HUES48 (cell line): ENCODE data around the gene DPM3.
A peak's percentile ranks its signal among the peaks of the same experiment; 100 is the strongest.
"Not testable (repeated sequence)": the region's sequence is repeated elsewhere in the genome, so short reads cannot be mapped to it uniquely, and the experiment has no call there.

ENCODE experiments used
- H3K27ac ChIP-seq: one replicate; pipeline ENCODE4 v1.7.0; 2013; ENCODE audit warnings: low read depth, low read length, inconsistent platforms
- H3K27me3 ChIP-seq: 2 replicates; pipeline ENCODE4 v1.6.1; 2013; ENCODE audit warnings: mild to moderate bottlenecking, low read length; ENCODE audit not compliant: control insufficient read depth, insufficient read depth
- H3K36me3 ChIP-seq: 2 replicates; pipeline ENCODE4 v1.6.1; 2013; ENCODE audit warnings: low read length; ENCODE audit not compliant: control insufficient read depth, insufficient read depth
- H3K4me1 ChIP-seq: 2 replicates; pipeline ENCODE4 v1.6.1; 2013; ENCODE audit warnings: mild to moderate bottlenecking, low read length; ENCODE audit not compliant: control insufficient read depth, insufficient read depth
- H3K4me3 ChIP-seq: 2 replicates; pipeline ENCODE4 v1.5.1; 2013; ENCODE audit warnings: mild to moderate bottlenecking, low read depth, low read length
- H3K9ac ChIP-seq: 2 replicates; pipeline ENCODE4 v1.6.1; 2013; ENCODE audit warnings: mild to moderate bottlenecking, low read depth, low read length, moderate library complexity
- H3K9me3 ChIP-seq: 2 replicates; pipeline ENCODE4 v1.6.1; 2013; ENCODE audit warnings: low read length; ENCODE audit not compliant: control insufficient read depth, insufficient read depth

The DPM3 gene

GRCh38 chr1:155167166-155168104, 27.1 kb upstream of the DPM3 start:
- no peak overlapping the region for H3K27ac ChIP-seq
- no peaks in the 10 kb centered on the region for H3K9me3 ChIP-seq
- H3K9ac ChIP-seq, result no peak overlapping the region
- peaks cover 20% of the 10 kb centered on the region for H3K4me1 ChIP-seq
- peaks cover 18% of the 10 kb centered on the region for H3K36me3 ChIP-seq
- H3K4me3 ChIP-seq, result peak overlapping the region; percentile 67
- H3K27me3 ChIP-seq, result no peaks in the 10 kb centered on the region

- Histone ChIP-seq H3K27ac (peak overlapping the region; percentile 11), H3K27me3 (no peaks in the 10 kb centered on the region), H3K4me1 (peaks cover 14% of the 10 kb centered on the region), H3K9ac (no peak overlapping the region; the same call in 1 of the 2 replicates), H3K9me3 (no peaks in the 10 kb centered on the region), H3K36me3 (peaks cover 18% of the 10 kb centered on the region), H3K4me3 (peak overlapping the region; percentile 46)
Measured at GRCh38 chr1:155166471-155167165, 26.3 kb upstream of the DPM3 start.

GRCh38 chr1:155166051-155166470, 25.7 kb upstream of the DPM3 start:
- H3K4me3 ChIP-seq, result peak overlapping the region; percentile 46
- H3K9me3 ChIP-seq, result no peaks in the 10 kb centered on the region
- H3K27ac ChIP-seq, result peak overlapping the region; percentile 11
- no peak overlapping the region; the same call in 1 of the 2 replicates for H3K9ac ChIP-seq
- H3K27me3 ChIP-seq, result no peaks in the 10 kb centered on the region
- H3K36me3 ChIP-seq, result peaks cover 15% of the 10 kb centered on the region
- peaks cover 14% of the 10 kb centered on the region for H3K4me1 ChIP-seq

GRCh38 chr1:155164625-155165024, 24.3 kb upstream of the DPM3 start:
- not testable (repeated sequence) for H3K9ac ChIP-seq, H3K9me3 ChIP-seq, H3K36me3 ChIP-seq, H3K27me3 ChIP-seq, H3K27ac ChIP-seq, H3K4me3 ChIP-seq
- H3K4me1 ChIP-seq, result peaks cover 14% of the 10 kb centered on the region

GRCh38 chr1:155163785-155164184, 23.5 kb upstream of the DPM3 start:
- not testable (repeated sequence) for H3K27ac ChIP-seq, H3K27me3 ChIP-seq, H3K4me3 ChIP-seq, H3K9ac ChIP-seq, H3K36me3 ChIP-seq, H3K9me3 ChIP-seq
- H3K4me1 ChIP-seq, result peaks cover 14% of the 10 kb centered on the region

GRCh38 chr1:155162631-155163030, 22.3 kb upstream of the DPM3 start:
- not testable (repeated sequence) for H3K9ac ChIP-seq, H3K27me3 ChIP-seq, H3K36me3 ChIP-seq, H3K4me3 ChIP-seq, H3K9me3 ChIP-seq, H3K27ac ChIP-seq
- H3K4me1 ChIP-seq, result peaks cover 14% of the 10 kb centered on the region

- H3K9me3 ChIP-seq, result no peaks in the 10 kb centered on the region
Measured at GRCh38 chr1:155160128-155160527, 19.8 kb upstream of the DPM3 start.

GRCh38 chr1:155158991-155159390, 18.7 kb upstream of the DPM3 start:
- no peak overlapping the region for H3K9ac ChIP-seq
- no peaks in the 10 kb centered on the region for H3K27me3 ChIP-seq
- H3K9me3 ChIP-seq, result no peaks in the 10 kb centered on the region
- H3K4me3 ChIP-seq, result no peak overlapping the region
- no peak overlapping the region for H3K27ac ChIP-seq
- no peaks in the 10 kb centered on the region for H3K36me3 ChIP-seq
- no peaks in the 10 kb centered on the region for H3K4me1 ChIP-seq

More at GRCh38 chr1:155160128-155160527, 19.8 kb upstream of the DPM3 start:
- Histone ChIP-seq H3K4me1 (no peaks in the 10 kb centered on the region), H3K36me3 (no peaks in the 10 kb centered on the region), H3K4me3 (no peak overlapping the region), H3K9ac (no peak overlapping the region), H3K27ac (no peak overlapping the region), H3K27me3 (no peaks in the 10 kb centered on the region)

- not testable (repeated sequence) for H3K4me1 ChIP-seq, H3K36me3 ChIP-seq, H3K9ac ChIP-seq, H3K27ac ChIP-seq, H3K9me3 ChIP-seq, H3K4me3 ChIP-seq, H3K27me3 ChIP-seq
Measured at GRCh38 chr1:155155996-155156643, 15.8 kb upstream of the DPM3 start.

GRCh38 chr1:155145491-155145890, 5.2 kb upstream of the DPM3 start:
- H3K9me3 ChIP-seq, result no peaks in the 10 kb centered on the region
- no peak overlapping the region for H3K4me3 ChIP-seq
- no peak overlapping the region for H3K9ac ChIP-seq
- no peaks in the 10 kb centered on the region for H3K27me3 ChIP-seq
- no peaks in the 10 kb centered on the region for H3K4me1 ChIP-seq
- H3K27ac ChIP-seq, result no peak overlapping the region
- H3K36me3 ChIP-seq, result no peaks in the 10 kb centered on the region

GRCh38 chr1:155141749-155142148, 1.4 kb upstream of the DPM3 start:
- Histone ChIP-seq H3K9me3 (no peaks in the 10 kb centered on the region), H3K27ac (no peak overlapping the region), H3K4me1 (peaks cover 5% of the 10 kb centered on the region), H3K27me3 (no peaks in the 10 kb centered on the region), H3K9ac (no peak overlapping the region), H3K4me3 (no peak overlapping the region), H3K36me3 (peaks cover 12% of the 10 kb centered on the region; the same call in 1 of the 2 replicates)
